LNCAP (cell line): Measurements from ENCODE around the gene SHC2.

Experiments used
- CTCF ChIP-seq: fragments of 450-650 bp; IDR thresholded peaks from 2 replicates; pipeline ENCODE4 v1.5.1; 2017; ENCODE audit warnings: mild to moderate bottlenecking

SHC2 gene

GRCh38 chr19:461721-462551 is 1.1 kb upstream of the SHC2 start:
- no peak for TF ChIP-seq CTCF

GRCh38 chr19:459724-460511 is 915 bp downstream of the SHC2 start:
- no peak for TF ChIP-seq CTCF

DNA sequence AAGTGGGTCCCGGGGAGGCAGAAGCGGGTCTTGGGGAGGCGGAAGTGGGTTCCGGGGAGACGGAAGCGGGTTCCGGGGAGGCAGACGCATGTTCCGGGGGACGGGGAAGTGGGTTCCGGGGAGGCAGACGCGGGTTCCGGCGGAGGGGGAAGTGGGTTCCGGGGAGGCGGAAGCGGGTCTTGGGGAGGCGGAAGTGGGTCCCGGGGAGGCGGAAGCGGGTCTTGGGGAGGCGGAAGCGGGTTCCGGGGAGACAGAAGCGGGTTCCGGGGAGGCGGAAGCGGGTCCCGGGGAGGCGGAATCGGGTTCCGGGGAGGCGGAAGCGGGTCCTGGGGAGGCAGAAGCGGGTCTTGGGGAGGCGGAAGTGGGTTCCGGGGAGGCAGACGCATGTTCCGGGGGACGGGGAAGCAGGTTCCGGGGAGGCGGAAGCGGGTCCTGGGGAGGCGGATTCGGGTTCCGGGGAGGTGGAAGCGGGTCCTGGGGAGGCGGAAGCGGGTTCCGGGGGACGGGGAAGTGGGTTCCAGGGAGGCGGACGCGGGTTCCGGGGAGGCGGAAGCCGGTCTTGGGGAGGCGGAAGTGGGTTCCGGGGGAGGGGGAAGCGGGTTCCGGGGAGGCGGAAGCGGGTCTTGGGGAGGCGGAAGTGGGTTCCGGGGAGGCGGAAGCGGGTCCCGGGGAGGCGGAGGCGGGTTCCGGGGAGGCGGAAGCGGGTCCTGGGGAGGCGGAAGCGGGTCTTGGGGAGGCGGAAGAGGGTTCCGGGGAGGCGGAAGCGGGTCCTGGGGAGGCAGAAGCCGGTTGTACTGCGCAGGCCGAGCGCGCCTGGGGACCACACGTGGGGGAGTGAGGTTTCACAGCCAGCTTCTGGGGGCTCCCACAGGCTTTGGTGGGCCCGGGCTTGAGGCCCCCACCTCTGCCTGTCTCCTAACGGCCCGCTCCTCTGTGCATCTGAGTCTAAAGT is 2.5 kb downstream of the SHC2 start:
- no peak for TF ChIP-seq CTCF

- TF ChIP-seq CTCF: no peak
Measured at GRCh38 chr19:457636-458035, 3.2 kb downstream of the SHC2 start.

- no peak for TF ChIP-seq CTCF
Measured at GRCh38 chr19:456547-457110, 4.2 kb downstream of the SHC2 start.

DNA sequence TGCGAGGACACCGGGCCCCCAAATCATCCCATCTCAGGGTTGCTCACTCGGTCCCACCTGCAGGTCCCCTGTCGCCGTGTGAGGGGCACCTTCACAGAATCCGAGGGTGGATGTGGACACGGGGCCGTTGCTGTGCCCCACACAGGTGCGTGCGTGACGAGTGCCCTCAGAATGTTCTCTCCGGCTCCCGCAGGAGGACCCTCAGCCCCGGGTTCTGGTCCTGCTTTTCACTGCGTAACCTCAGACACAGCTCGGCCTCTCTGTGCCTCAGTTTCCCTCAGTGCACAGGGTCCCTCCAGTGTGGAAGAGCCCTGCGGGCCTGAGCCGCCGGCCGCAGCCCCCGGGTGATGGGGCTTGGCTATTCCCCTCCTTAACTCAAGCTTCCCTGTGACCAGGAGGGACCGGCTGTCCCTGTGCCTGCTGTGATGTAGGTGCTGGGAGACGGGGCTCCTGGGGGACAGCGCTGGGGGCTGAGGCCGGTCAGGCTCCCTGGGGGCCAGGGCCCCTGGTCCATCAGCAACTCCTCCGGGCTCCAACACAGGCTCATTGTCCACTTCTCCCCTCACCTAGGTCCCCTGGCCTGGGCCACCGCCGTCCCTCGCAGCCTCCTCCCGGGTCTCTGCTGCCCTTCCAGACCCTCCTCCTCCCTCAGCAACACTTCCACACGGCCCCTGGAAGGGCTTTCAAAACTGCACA is 4.8 kb downstream of the SHC2 start:
- TF ChIP-seq CTCF: no peak
